Activated B cell treated with CpG ODN at 0.5 μM for 24 hours (primary cell): ENCODE measurements around the gene CLEC20A. TPM values are rescaled to one million over a fixed set of nuclear protein-coding genes. Genes with fewer than 3 reads are reported as not detected.

Source experiments
- ATAC-seq: fragments of 200-7000 bp; cut with Tn5 transposase; one replicate; pipeline ENCODE4 v1.10.0; 2021; ENCODE audit warnings: low read depth, mild to moderate bottlenecking, moderate library complexity
- CTCF ChIA-PET: fragments of 350-600 bp; sonication (Branson Sonifier 250); formaldehyde crosslinking; loops from one replicate; lab custom pipeline; 2021; ENCODE audit warnings: antibody characterized with exemption; lab: Charles Lee
- POLR2A ChIA-PET: fragments of 350-600 bp; sonication (Branson Sonifier 250); formaldehyde crosslinking; loops from one replicate; lab custom pipeline; 2021; ENCODE audit warnings: antibody characterized with exemption; lab: Charles Lee
- DNase-seq: peaks from one replicate; pipeline ENCODE4 v3.0.0; 2022
- H3K27ac Mint-ChIP-seq: one replicate; pipeline ENCODE4 v1.8.0; 2020; ENCODE audit warnings: mixed read lengths
- H3K27me3 Mint-ChIP-seq: one replicate; pipeline ENCODE4 v1.8.0; 2021; ENCODE audit warnings: mixed read lengths
- H3K36me3 Mint-ChIP-seq: one replicate; pipeline ENCODE4 v1.8.0; 2021; ENCODE audit warnings: low read depth, mixed read lengths
- H3K4me1 Mint-ChIP-seq: one replicate; pipeline ENCODE4 v1.8.0; 2021; ENCODE audit warnings: mixed read lengths
- H3K4me3 Mint-ChIP-seq: one replicate; pipeline ENCODE4 v1.8.0; 2020; ENCODE audit warnings: mild to moderate bottlenecking, mixed read lengths
- H3K9me3 Mint-ChIP-seq: one replicate; pipeline ENCODE4 v1.8.0; 2020; ENCODE audit warnings: mixed read lengths
- intact Hi-C: fragments of 100-400 bp; cut with micrococcal nuclease; formaldehyde crosslinking; loops from one replicate; pipeline ENCODE4 v1.15.1; 2024
- total RNA-seq: library from RNA; stranded (reverse); gene quantifications from 2 replicates; pipeline ENCODE4 v1.2.3, GENCODE V29; 2022
- TF ChIP-seq, protein P1 (sequence below): fragments of 200-600 bp; IDR thresholded peaks from one replicate; pipeline ENCODE4 v1.8.0; 2022; ENCODE audit warnings: antibody characterized with exemption, mild to moderate bottlenecking

CLEC20A gene
- total RNA-seq, 1 donor from 2014 or later = 1.7 TPM

- intact Hi-C loops = no loop called here
- POLR2A ChIA-PET = no interaction called here
- H3K9me3 Mint-ChIP-seq = no peaks in the 10 kb centered on the region
- ATAC-seq = no peak
- H3K27me3 Mint-ChIP-seq = no peaks in the 10 kb centered on the region
- no peak for DNase-seq
- no peak overlapping the region for H3K27ac Mint-ChIP-seq
- H3K4me3 Mint-ChIP-seq = no peak overlapping the region
- TF ChIP-seq, protein P1, sequence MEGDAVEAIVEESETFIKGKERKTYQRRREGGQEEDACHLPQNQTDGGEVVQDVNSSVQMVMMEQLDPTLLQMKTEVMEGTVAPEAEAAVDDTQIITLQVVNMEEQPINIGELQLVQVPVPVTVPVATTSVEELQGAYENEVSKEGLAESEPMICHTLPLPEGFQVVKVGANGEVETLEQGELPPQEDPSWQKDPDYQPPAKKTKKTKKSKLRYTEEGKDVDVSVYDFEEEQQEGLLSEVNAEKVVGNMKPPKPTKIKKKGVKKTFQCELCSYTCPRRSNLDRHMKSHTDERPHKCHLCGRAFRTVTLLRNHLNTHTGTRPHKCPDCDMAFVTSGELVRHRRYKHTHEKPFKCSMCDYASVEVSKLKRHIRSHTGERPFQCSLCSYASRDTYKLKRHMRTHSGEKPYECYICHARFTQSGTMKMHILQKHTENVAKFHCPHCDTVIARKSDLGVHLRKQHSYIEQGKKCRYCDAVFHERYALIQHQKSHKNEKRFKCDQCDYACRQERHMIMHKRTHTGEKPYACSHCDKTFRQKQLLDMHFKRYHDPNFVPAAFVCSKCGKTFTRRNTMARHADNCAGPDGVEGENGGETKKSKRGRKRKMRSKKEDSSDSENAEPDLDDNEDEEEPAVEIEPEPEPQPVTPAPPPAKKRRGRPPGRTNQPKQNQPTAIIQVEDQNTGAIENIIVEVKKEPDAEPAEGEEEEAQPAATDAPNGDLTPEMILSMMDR = no peak
- no peaks in the 10 kb centered on the region for H3K36me3 Mint-ChIP-seq
- CTCF ChIA-PET = interaction anchor here (0.6 to 5.8 kb wide), 7 partner anchors 9 to 708 kb away, joined by 3 to 60 read pairs (median 3); no protein-coding TSS in a partner anchor
- H3K4me1 Mint-ChIP-seq = peaks cover 2% of the 10 kb centered on the region
Observed at GRCh38 chr1:178502330-178502714, 5.6 kb upstream of the CLEC20A start.

GRCh38 chr1:178501705-178502329 is 5.1 kb upstream of the CLEC20A start:
- DNase-seq (peak; percentile 56), ATAC-seq (peak; percentile 70)
- H3K27me3 Mint-ChIP-seq = no peaks in the 10 kb centered on the region
- ChIA-PET POLR2A (no interaction called here), CTCF (interaction anchor here (0.6 to 5.8 kb wide), 9 partner anchors 10 to 708 kb away, joined by 3 to 60 read pairs (median 3); no protein-coding TSS in a partner anchor)
- TF ChIP-seq, protein P1 = no peak
- H3K4me1 Mint-ChIP-seq = peaks cover 2% of the 10 kb centered on the region
- H3K27ac Mint-ChIP-seq = no peak overlapping the region
- no peaks in the 10 kb centered on the region for H3K9me3 Mint-ChIP-seq
- intact Hi-C loops = loop anchor here (1.0 to 2.0 kb wide), 2 partner anchors 193 to 201 kb away; no protein-coding TSS in a partner anchor
- H3K4me3 Mint-ChIP-seq = no peak overlapping the region
- no peaks in the 10 kb centered on the region for H3K36me3 Mint-ChIP-seq

- POLR2A ChIA-PET = no interaction called here
- no peaks in the 10 kb centered on the region for H3K27me3 Mint-ChIP-seq
- H3K4me3 Mint-ChIP-seq = no peak overlapping the region
- DNase-seq (no peak), ATAC-seq (no peak)
- no peaks in the 10 kb centered on the region for H3K36me3 Mint-ChIP-seq
- no peaks in the 10 kb centered on the region for H3K9me3 Mint-ChIP-seq
- intact Hi-C loops = loop anchor here (1.0 to 2.0 kb wide), 2 partner anchors 192 to 200 kb away; no protein-coding TSS in a partner anchor
- H3K27ac Mint-ChIP-seq = no peak overlapping the region
- CTCF ChIA-PET = interaction anchor here (0.5 to 5.8 kb wide), 7 partner anchors 10 to 201 kb away, joined by 3 to 60 read pairs (median 3); no protein-coding TSS in a partner anchor
- TF ChIP-seq, protein P1 = no peak
- H3K4me1 Mint-ChIP-seq = peaks cover 2% of the 10 kb centered on the region
Observed at GRCh38 chr1:178500936-178501554, 4.3 kb upstream of the CLEC20A start.

DNA sequence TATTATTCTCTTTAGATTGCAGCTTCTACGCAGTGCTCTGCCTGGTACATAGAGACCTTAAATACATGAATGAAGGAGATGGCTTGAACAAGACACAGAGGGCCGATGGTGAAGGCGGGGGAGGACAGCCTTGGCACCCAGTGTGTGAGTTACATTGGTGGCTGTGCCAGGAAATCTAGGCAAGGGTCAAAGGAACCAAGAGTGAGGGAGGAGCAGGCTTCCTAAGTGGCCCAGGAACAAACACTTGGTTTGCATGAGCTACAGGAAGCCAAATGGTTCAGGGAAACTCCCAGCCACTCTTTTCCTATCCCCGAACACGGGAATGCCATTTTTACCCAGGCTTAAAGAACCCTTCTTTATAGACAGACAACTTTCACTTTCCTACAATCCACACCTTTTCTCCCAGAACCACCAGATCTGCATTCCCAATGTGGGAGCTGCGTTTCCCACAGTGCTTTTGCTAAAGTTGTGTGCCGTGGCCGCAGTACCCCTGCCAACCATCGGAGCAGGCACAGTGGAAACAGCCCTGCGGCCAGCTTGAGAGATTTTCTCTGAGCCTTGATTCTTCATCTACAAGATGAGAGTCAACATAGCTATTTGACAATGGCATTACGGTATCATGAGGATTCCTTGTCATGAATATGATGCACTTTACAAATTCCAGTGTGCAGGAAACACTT is 3.5 kb upstream of the CLEC20A start:
- no peak for ATAC-seq
- intact Hi-C loops = loop anchor here (2.0 kb wide), 1 partner anchor 199 kb away; no protein-coding TSS in a partner anchor
- no peaks in the 10 kb centered on the region for H3K27me3 Mint-ChIP-seq
- no peaks in the 10 kb centered on the region for H3K36me3 Mint-ChIP-seq
- H3K4me3 Mint-ChIP-seq = no peak overlapping the region
- no peak for DNase-seq
- no peaks in the 10 kb centered on the region for H3K9me3 Mint-ChIP-seq
- POLR2A ChIA-PET = no interaction called here
- TF ChIP-seq, protein P1 = no peak
- H3K4me1 Mint-ChIP-seq = peaks cover 2% of the 10 kb centered on the region
- CTCF ChIA-PET = interaction anchor here (3.6 to 5.8 kb wide), 2 partner anchors 188 to 201 kb away, joined by 18 to 60 read pairs; no protein-coding TSS in a partner anchor
- no peak overlapping the region for H3K27ac Mint-ChIP-seq
